ENCODE data around the gene PAFAH1B2. TPM values are rescaled to one million over a fixed set of nuclear protein-coding genes. Genes with fewer than 3 reads are reported as not detected.
A peak's percentile ranks its signal among the peaks of the same experiment; 100 is the strongest.

PAFAH1B2 gene, protein sequence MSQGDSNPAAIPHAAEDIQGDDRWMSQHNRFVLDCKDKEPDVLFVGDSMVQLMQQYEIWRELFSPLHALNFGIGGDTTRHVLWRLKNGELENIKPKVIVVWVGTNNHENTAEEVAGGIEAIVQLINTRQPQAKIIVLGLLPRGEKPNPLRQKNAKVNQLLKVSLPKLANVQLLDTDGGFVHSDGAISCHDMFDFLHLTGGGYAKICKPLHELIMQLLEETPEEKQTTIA
- total RNA-seq (2022) = 66.7 and 74.5 TPM in 2 replicates
- Bru-seq, nascent RNA = percentile 89 among the genes with signal in this experiment
- percentile 94 among the genes with signal in this experiment for BruChase-seq, experiment 1, labeled RNA remaining after a 6-hour chase
- percentile 95 among the genes with signal in this experiment for BruChase-seq, experiment 2, labeled RNA remaining after a 2-hour chase
- long read RNA-seq, full-length matches to known transcripts = 14 of 18 reads
- long read RNA-seq, partial matches to known transcripts = 0 of 18 reads
- long read RNA-seq, other reads (novel, unspliced or antisense) = 4 of 18 reads

DNA sequence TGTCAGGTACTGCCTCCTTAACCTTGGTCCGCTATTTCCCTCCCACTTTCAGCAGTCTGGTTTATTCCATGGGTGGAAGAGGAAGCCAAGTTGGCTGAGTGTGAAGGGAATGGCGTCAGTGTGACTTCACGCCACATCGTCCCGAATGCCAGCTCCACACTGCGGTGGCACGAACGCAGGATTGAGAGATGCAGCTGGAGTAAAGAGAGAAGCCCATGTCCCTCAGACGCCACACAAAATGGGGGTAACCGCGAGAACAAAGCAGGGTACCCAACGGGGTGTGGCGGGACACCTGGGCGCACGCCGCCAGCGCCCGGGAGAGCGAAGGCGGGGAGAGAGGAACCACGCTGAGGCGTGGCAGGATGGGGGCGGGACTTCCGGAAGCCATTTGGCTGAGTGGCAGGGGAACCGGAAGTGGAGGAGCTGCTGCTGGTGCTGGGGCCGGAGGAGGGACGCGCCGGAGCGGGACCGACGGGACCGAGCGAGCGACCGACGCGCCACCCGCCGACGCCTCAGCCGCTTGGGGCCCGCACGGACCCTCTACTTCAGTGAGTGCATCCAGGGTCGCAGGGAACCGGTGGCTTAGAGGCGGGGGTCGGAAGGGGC is at the start of gene PAFAH1B2:
TSS of gene PAFAH1B2 (plus strand) at position 417 of the 606 bp plus-strand sequence. CDS start 8,161 bp downstream, outside the sequence.
- CTCF ChIA-PET = interaction anchor here (0.6 to 1.7 kb wide), 4 partner anchors 10 to 146 kb away, joined by 3 to 6 read pairs (median 4); no protein-coding TSS in a partner anchor
- no peak for TF ChIP-seq CTCF (IDR thresholded peaks at IDR 0.05; ENCODE audit: unreplicated experiment)
- DNase-seq = peak; percentile 94
- Mint-ChIP-seq H3K4me3 (ENCODE audit: low read depth, unreplicated experiment) (peak within 1 kb of the TSS; percentile 90), H3K4me1 (ENCODE audit: low read depth, unreplicated experiment) (no peaks in the 10 kb centered on the region), H3K27me3 (ENCODE audit: unreplicated experiment) (no peaks in the 10 kb centered on the region), H3K9me3 (ENCODE audit: low read depth, unreplicated experiment) (no peaks in the 10 kb centered on the region), H3K27ac (ENCODE audit: unreplicated experiment) (peak within 1 kb of the TSS; percentile 92), H3K36me3 (ENCODE audit: insufficient read depth, unreplicated experiment) (peaks cover 44% of the 10 kb centered on the region)
- no TSS peak for BruUV-seq (replicated peaks)
- intact Hi-C loops (cut with micrococcal nuclease; ENCODE audit: unreplicated experiment) = no loop called here

DNA sequence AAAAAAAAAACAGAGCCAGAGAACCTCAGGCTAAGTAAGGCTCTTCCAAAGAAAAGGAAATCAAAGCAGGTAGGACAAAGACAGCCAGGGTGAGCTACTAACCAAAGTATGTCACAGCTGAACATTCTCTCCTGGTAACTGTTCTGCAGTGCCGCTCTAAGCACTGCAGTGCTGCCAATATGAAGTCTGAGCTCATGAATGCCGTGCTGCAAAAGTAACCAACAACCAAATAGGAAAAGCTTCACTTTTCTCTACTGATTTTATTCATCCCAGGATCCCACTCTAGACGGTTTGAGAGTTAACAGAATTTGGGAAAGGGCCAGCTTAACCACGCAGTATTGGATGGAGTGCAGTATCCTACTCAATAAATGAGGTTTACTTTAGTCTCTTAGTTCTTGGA is 49.3 kb upstream of the PAFAH1B2 start:
- peaks cover 47% of the 10 kb centered on the region for H3K4me1 Mint-ChIP-seq (ENCODE audit: low read depth, unreplicated experiment)
- H3K27ac Mint-ChIP-seq (ENCODE audit: unreplicated experiment) = no peak overlapping the region
- H3K9me3 Mint-ChIP-seq (ENCODE audit: low read depth, unreplicated experiment) = peaks cover 5% of the 10 kb centered on the region
- no TSS peak for BruUV-seq (replicated peaks)
- peaks cover 24% of the 10 kb centered on the region for H3K36me3 Mint-ChIP-seq (ENCODE audit: insufficient read depth, unreplicated experiment)
- no peak for DNase-seq
- intact Hi-C loops (cut with micrococcal nuclease; ENCODE audit: unreplicated experiment) = loop anchor here (10.0 kb wide), 1 partner anchor 150 kb away; no protein-coding TSS in a partner anchor
- TF ChIP-seq CTCF (IDR thresholded peaks at IDR 0.05; ENCODE audit: unreplicated experiment) = no peak
- no peak overlapping the region for H3K4me3 Mint-ChIP-seq (ENCODE audit: low read depth, unreplicated experiment)
- H3K27me3 Mint-ChIP-seq (ENCODE audit: unreplicated experiment) = no peaks in the 10 kb centered on the region
- CTCF ChIA-PET = no interaction called here

GRCh38 chr11:117095284-117096161 is 48.6 kb upstream of the PAFAH1B2 start:
- H3K27me3 Mint-ChIP-seq (ENCODE audit: unreplicated experiment) = no peaks in the 10 kb centered on the region
- intact Hi-C loops (cut with micrococcal nuclease; ENCODE audit: unreplicated experiment) = loop anchor here (10.0 kb wide), 1 partner anchor 151 kb away; no protein-coding TSS in a partner anchor
- TF ChIP-seq CTCF (IDR thresholded peaks at IDR 0.05; ENCODE audit: unreplicated experiment) = no peak
- peaks cover 40% of the 10 kb centered on the region for H3K4me1 Mint-ChIP-seq (ENCODE audit: low read depth, unreplicated experiment)
- BruUV-seq (replicated peaks) = no TSS peak
- no peak overlapping the region for H3K27ac Mint-ChIP-seq (ENCODE audit: unreplicated experiment)
- CTCF ChIA-PET = no interaction called here
- no peak for DNase-seq
- H3K36me3 Mint-ChIP-seq (ENCODE audit: insufficient read depth, unreplicated experiment) = peaks cover 24% of the 10 kb centered on the region
- peak overlapping the region; percentile 88 for H3K4me3 Mint-ChIP-seq (ENCODE audit: low read depth, unreplicated experiment)
- peaks cover 5% of the 10 kb centered on the region for H3K9me3 Mint-ChIP-seq (ENCODE audit: low read depth, unreplicated experiment)

Data from Calu3 (cell line).